HEK293 (cell line): ENCODE results near the gene CHST8.

Experiments
- CTCF ChIA-PET: fragments of 350-600 bp; formaldehyde crosslinking; extraction: SDS; loops from one replicate; lab custom pipeline; 2021; ENCODE audit warnings: antibody characterized with exemption; lab: Yijun Ruan, JAX
- POLR2A ChIA-PET: fragments of 300-600 bp; formaldehyde crosslinking; extraction: SDS; loops from one replicate; lab custom pipeline; 2020; ENCODE audit warnings: antibody characterized with exemption, inconsistent platforms; lab: Yijun Ruan, JAX
- H3K27ac ChIP-seq: fragments of 200-500 bp; sonication (Bioruptor generic); 2 replicates; pipeline ENCODE4 v1.5.1; 2014; ENCODE audit warnings: low read depth, low read length, control low read depth, inconsistent platforms; ENCODE audit errors: extremely low read depth
- H3K36me3 ChIP-seq, 2 experiments: fragments of 200-500 bp in 1 of 2; sonication (Bioruptor generic) in 1 of 2; 1 replicate in 1 of 2; 2 replicates in 1 of 2; pipeline ENCODE4 v1.5.1; 2014 to 2017; ENCODE audit warnings: inconsistent platforms in 2 of 2, low read length in 2 of 2; ENCODE audit not compliant: control insufficient read depth in 2 of 2, insufficient read depth in 1 of 2
- H3K4me1 ChIP-seq: fragments of 200-500 bp; sonication (Bioruptor generic); 2 replicates; pipeline ENCODE4 v1.5.1; 2014; ENCODE audit warnings: mild to moderate bottlenecking, low read length, inconsistent platforms; ENCODE audit not compliant: control insufficient read depth, insufficient read depth
- H3K4me3 ChIP-seq: 2 replicates; pipeline ENCODE4 v1.5.1; 2011; ENCODE audit warnings: low read depth, mild to moderate bottlenecking, control low read depth, low read length, moderate library complexity
- H3K9me3 ChIP-seq: fragments of 200-500 bp; sonication (Bioruptor generic); 2 replicates; pipeline ENCODE4 v1.5.1; 2014; ENCODE audit warnings: low read depth, low read length, inconsistent platforms; ENCODE audit not compliant: control insufficient read depth, insufficient read depth
- GLIS1 ChIP-seq: fragments of 450-650 bp; formaldehyde crosslinking; IDR thresholded peaks from 2 replicates; pipeline ENCODE4 v1.5.1; 2016; ENCODE audit warnings: missing biosample characterization, missing genetic modification characterization
- KLF9 ChIP-seq: fragments of 450-650 bp; formaldehyde crosslinking; IDR thresholded peaks from 2 replicates; pipeline ENCODE4 v1.5.1; 2016; ENCODE audit warnings: missing biosample characterization, missing genetic modification characterization, low read depth
- ZFP69B ChIP-seq: fragments of 450-650 bp; formaldehyde crosslinking; IDR thresholded peaks from 2 replicates; pipeline ENCODE4 v1.5.1; 2016; ENCODE audit warnings: missing biosample characterization, missing genetic modification characterization
- ZIC2 ChIP-seq: fragments of 450-650 bp; formaldehyde crosslinking; IDR thresholded peaks from 2 replicates; pipeline ENCODE4 v1.5.1; 2016; ENCODE audit warnings: missing biosample characterization, missing genetic modification characterization
- ZNF138 ChIP-seq: fragments of 450-650 bp; formaldehyde crosslinking; IDR thresholded peaks from 2 replicates; pipeline ENCODE4 v1.5.1; 2016; ENCODE audit warnings: missing biosample characterization, missing genetic modification characterization, borderline replicate concordance
- ZNF596 ChIP-seq: fragments of 450-650 bp; IDR thresholded peaks from 2 replicates; pipeline ENCODE4 v1.5.0; 2018; ENCODE audit warnings: missing biosample characterization, mild to moderate bottlenecking, missing genetic modification characterization, moderate library complexity
- ZNF600 ChIP-seq: fragments of 450-650 bp; formaldehyde crosslinking; IDR thresholded peaks from 2 replicates; pipeline ENCODE4 v1.5.1; 2016; ENCODE audit warnings: missing biosample characterization, missing genetic modification characterization
- TF ChIP-seq, protein P1 (sequence below): fragments of 450-650 bp; formaldehyde crosslinking; IDR thresholded peaks from 2 replicates; pipeline ENCODE4 v1.5.1; 2016; ENCODE audit warnings: missing biosample characterization, missing genetic modification characterization
- TF ChIP-seq, protein P2 (sequence below): fragments of 450-650 bp; formaldehyde crosslinking; IDR thresholded peaks from 2 replicates; pipeline ENCODE4 v1.5.1; 2016; ENCODE audit warnings: missing biosample characterization, missing genetic modification characterization
- TF ChIP-seq, protein P3 (sequence below): fragments of 450-650 bp; formaldehyde crosslinking; conservative IDR thresholded peaks from 2 replicates; pipeline ENCODE4 v1.5.1; 2016; ENCODE audit warnings: low read depth, missing biosample characterization, missing genetic modification characterization

CHST8 gene

DNA sequence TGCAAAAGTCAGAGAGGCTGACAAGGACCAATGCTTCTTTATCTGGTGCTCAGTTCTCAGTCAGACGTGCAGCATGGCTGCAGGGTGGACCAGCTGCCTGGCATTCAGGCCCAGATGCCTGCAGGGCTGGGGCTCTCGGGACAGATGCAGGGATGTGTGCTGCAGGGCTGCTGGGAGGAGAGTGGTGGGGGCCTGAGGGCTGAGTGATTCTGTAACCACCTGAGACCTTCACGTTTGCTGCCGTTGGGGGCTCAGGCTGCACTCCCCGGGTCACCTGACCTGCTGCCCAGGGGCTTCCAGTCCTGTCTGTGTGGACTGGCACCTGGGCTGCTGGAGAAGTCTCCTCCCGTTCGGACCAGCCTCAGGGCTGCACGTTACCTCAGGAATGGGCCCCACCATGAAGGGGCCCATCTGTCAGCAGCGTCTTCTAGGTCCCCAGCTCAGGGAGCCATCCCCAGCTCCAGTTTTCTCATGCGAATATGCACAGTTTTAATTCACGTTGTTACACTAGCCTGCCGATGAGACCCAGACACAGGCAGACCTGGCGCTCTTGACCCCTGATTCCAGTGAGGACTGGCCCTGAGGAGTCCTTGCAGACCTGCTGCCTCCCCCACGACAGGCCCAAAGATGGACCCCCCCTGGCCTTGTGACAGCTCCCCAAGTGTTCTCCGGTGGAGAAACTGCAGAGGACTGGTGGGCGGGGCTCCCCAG lies 191.8 kb downstream of the CHST8 start:
- Histone ChIP-seq H3K4me3 (no peak overlapping the region), H3K36me3 (peaks cover 39 to 42% of the 10 kb centered on the region in 2 experiments), H3K4me1 (peaks cover 6% of the 10 kb centered on the region; the same call in 1 of the 2 replicates), H3K9me3 (no peaks in the 10 kb centered on the region), H3K27ac (0 out of 2 replicates have a peak overlapping the region, but pooled peaks have one; percentile 4)
- ChIA-PET POLR2A (interaction anchor here (0.6 kb wide), 1 partner anchor 30 kb away, joined by 5 read pairs; no protein-coding TSS in a partner anchor), CTCF (interaction anchor here (0.6 to 1.3 kb wide), 3 partner anchors 14 to 36 kb away, joined by 3 to 5 read pairs (median 3); no protein-coding TSS in a partner anchor)
- TF ChIP-seq GLIS1 (tag by site-specific recombination) (0 out of 2 replicates have a peak, but pooled peaks have one; percentile 13), ZFP69B (tag by site-specific recombination) (peak; percentile 90), KLF9 (tag by site-specific recombination) (0 out of 2 replicates have a peak, but pooled peaks have one; percentile 36)
- TF ChIP-seq, protein P1, sequence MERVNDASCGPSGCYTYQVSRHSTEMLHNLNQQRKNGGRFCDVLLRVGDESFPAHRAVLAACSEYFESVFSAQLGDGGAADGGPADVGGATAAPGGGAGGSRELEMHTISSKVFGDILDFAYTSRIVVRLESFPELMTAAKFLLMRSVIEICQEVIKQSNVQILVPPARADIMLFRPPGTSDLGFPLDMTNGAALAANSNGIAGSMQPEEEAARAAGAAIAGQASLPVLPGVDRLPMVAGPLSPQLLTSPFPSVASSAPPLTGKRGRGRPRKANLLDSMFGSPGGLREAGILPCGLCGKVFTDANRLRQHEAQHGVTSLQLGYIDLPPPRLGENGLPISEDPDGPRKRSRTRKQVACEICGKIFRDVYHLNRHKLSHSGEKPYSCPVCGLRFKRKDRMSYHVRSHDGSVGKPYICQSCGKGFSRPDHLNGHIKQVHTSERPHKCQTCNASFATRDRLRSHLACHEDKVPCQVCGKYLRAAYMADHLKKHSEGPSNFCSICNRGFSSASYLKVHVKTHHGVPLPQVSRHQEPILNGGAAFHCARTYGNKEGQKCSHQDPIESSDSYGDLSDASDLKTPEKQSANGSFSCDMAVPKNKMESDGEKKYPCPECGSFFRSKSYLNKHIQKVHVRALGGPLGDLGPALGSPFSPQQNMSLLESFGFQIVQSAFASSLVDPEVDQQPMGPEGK (tag by site-specific recombination): peak; percentile 32; the same call in 1 of the 2 replicates
- TF ChIP-seq, protein P2, sequence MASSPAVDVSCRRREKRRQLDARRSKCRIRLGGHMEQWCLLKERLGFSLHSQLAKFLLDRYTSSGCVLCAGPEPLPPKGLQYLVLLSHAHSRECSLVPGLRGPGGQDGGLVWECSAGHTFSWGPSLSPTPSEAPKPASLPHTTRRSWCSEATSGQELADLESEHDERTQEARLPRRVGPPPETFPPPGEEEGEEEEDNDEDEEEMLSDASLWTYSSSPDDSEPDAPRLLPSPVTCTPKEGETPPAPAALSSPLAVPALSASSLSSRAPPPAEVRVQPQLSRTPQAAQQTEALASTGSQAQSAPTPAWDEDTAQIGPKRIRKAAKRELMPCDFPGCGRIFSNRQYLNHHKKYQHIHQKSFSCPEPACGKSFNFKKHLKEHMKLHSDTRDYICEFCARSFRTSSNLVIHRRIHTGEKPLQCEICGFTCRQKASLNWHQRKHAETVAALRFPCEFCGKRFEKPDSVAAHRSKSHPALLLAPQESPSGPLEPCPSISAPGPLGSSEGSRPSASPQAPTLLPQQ (tag by site-specific recombination): peak; percentile 80
- TF ChIP-seq, protein P3, sequence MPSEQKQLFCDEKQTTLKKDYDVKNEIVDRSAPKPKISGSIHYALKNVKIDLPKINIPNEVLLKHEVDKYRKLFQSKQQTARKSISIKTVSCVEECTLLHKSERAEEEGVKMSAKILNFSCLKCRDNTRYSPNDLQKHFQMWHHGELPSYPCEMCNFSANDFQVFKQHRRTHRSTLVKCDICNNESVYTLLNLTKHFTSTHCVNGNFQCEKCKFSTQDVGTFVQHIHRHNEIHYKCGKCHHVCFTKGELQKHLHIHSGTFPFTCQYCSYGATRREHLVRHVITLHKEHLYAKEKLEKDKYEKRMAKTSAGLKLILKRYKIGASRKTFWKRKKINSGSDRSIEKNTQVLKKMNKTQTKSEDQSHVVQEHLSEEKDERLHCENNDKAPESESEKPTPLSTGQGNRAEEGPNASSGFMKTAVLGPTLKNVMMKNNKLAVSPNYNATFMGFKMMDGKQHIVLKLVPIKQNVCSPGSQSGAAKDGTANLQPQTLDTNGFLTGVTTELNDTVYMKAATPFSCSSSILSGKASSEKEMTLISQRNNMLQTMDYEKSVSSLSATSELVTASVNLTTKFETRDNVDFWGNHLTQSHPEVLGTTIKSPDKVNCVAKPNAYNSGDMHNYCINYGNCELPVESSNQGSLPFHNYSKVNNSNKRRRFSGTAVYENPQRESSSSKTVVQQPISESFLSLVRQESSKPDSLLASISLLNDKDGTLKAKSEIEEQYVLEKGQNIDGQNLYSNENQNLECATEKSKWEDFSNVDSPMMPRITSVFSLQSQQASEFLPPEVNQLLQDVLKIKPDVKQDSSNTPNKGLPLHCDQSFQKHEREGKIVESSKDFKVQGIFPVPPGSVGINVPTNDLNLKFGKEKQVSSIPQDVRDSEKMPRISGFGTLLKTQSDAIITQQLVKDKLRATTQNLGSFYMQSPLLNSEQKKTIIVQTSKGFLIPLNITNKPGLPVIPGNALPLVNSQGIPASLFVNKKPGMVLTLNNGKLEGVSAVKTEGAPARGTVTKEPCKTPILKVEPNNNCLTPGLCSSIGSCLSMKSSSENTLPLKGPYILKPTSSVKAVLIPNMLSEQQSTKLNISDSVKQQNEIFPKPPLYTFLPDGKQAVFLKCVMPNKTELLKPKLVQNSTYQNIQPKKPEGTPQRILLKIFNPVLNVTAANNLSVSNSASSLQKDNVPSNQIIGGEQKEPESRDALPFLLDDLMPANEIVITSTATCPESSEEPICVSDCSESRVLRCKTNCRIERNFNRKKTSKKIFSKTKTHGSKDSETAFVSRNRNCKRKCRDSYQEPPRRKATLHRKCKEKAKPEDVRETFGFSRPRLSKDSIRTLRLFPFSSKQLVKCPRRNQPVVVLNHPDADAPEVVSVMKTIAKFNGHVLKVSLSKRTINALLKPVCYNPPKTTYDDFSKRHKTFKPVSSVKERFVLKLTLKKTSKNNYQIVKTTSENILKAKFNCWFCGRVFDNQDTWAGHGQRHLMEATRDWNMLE (tag by site-specific recombination): no peak

DNA sequence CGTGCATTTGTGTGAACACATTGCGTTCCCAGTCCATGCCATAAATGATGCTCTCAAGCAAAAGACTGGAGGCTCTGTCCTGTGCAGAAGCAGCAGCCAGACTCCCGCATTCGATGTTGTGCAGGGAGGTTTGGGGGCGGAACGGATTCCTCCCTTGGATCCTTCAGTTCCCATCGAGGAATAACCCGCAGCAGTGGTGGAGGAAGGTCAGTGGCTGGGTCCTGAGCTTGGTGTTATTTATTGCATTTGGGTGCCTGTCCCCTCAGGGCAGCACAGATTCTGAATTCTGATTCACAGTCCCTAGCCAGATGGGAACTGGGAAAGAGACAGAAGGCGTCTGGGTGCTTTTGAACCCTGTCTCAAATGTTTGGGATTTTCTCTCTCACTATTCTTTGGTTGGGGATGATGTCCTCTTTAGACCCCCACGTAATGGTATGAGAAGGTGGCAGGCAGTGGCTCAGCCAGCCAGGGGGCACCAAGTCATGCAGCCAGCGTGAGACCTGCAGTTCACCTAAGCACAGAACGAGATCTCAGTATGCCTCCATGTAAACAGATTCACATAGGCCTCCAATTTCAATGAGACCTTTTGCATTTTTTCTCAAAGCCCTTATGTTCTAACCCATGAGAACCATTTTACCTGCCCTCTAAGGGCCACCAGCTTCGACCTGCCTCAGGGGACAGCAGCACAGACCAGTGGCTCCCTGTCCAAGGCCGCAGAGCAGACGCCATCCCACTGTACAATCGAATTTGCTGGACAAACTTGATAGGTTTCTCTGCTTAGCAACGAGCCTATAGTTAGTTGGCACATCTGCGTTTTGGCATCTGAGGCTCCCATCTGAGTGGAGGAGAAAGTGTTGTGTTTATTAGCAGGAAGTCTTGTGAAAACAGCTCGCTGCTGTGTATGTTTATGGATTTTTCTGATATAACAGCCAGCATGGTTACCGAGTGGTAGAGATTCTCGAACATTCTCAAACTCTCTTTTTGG lies 192.7 kb downstream of the CHST8 start:
- Histone ChIP-seq H3K4me1 (peaks cover 9% of the 10 kb centered on the region), H3K4me3 (no peak overlapping the region), H3K36me3 (peaks cover 30 to 42% of the 10 kb centered on the region in 2 experiments), H3K9me3 (no peaks in the 10 kb centered on the region), H3K27ac (no peak overlapping the region)
- ChIA-PET CTCF (interaction anchor here (0.6 to 1.6 kb wide), 4 partner anchors 13 to 184 kb away, joined by 3 to 7 read pairs (median 5); no protein-coding TSS in a partner anchor), POLR2A (interaction anchor here (1.4 kb wide), 1 partner anchor 18 kb away, joined by 4 read pairs; the partner anchor contains the start of gene KCTD15)
- 0 out of 2 replicates have a peak, but pooled peaks have one; percentile 12 for TF ChIP-seq ZIC2
- TF ChIP-seq ZNF600: peak; percentile 37; the same call in 1 of the 2 replicates
- no peak for TF ChIP-seq ZNF138 (tag by site-specific recombination)
- 0 out of 2 replicates have a peak, but pooled peaks have one; percentile 32 for TF ChIP-seq ZNF596 (tag by site-specific recombination)
